Measurements from ENCODE around the gene CRCP.

- TF ChIP-seq POLR2A (IDR thresholded peaks at IDR 0.05) = no peak
- TF ChIP-seq CTCF (IDR thresholded peaks at IDR 0.05) = no peak
These were observed 19.6 kb upstream of the CRCP start for GRCh38 chr7:66095010-66095409.

All from transverse colon (tissue), 3 donors.